GM12878 (cell line): ENCODE results near the gene MRPS14. TPM values are rescaled to one million over a fixed set of nuclear protein-coding genes. Genes with fewer than 3 reads are reported as not detected.

Source experiments
- ATAC-seq: fragments of 200-7000 bp; cut with Tn5 transposase; 3 replicates; pipeline ENCODE4 v1.9.1; 2020; ENCODE audit warnings: mild to moderate bottlenecking, moderate library complexity
- BruUV-seq: library from RNA; stranded (reverse); fragments of 400-500 nt; replicated peaks from 2 replicates; lab custom pipeline; 2021; lab: Mats Ljungman, UMichigan
- CTCF ChIA-PET: fragments of 300-600 bp; sonication (Branson Sonifier 250); formaldehyde crosslinking; extraction: SDS; loops from one replicate; lab custom pipeline; 2021; ENCODE audit warnings: inconsistent platforms; lab: Yijun Ruan, JAX
- POLR2A ChIA-PET: fragments of 350-600 bp; formaldehyde crosslinking; extraction: SDS; loops from one replicate; lab custom pipeline; 2021; ENCODE audit warnings: inconsistent platforms; lab: Charles Lee
- RAD21 ChIA-PET: fragments of 300-600 bp; sonication (Branson Sonifier 250); formaldehyde crosslinking; loops from one replicate; lab custom pipeline; 2023; ENCODE audit warnings: antibody characterized with exemption; ENCODE audit not compliant: unreplicated experiment; lab: Charles Lee
- SMC1A ChIA-PET: fragments of 300-600 bp; sonication (Branson Sonifier 250); formaldehyde crosslinking; loops from one replicate; lab custom pipeline; 2023; ENCODE audit not compliant: unreplicated experiment, uncharacterized antibody; lab: Charles Lee
- DNase-seq: peaks from one replicate; pipeline ENCODE4 v3.0.0-alpha.2; 2011; ENCODE audit warnings: low read depth, low spot score
- FAIRE-seq: peaks from 3 replicates; lab custom pipeline; 2011; peaks lifted over from hg19 to GRCh38; lab: Jason Lieb, UNC
- H2AFZ ChIP-seq: 2 replicates; pipeline ENCODE4 v1.6.0; 2011; ENCODE audit warnings: low read depth, low read length, control low read depth; ENCODE audit not compliant: control insufficient read depth
- H3K27ac ChIP-seq: 2 replicates; pipeline ENCODE4 v1.5.1; 2011; ENCODE audit warnings: control low read depth; ENCODE audit not compliant: control insufficient read depth, insufficient read depth
- H3K27me3 ChIP-seq, 2 experiments: replicated peaks in 1 of 2; 2 replicates each; pipeline versions ENCODE4 v1.6.0 to v1.6.1; 2011; ENCODE audit warnings: low read length in 1 of 2; ENCODE audit not compliant: control insufficient read depth in 2 of 2, insufficient read depth in 2 of 2
- H3K36me3 ChIP-seq, 2 experiments: 2 replicates each; pipeline ENCODE4 v1.5.1; 2011; ENCODE audit warnings: low read length in 1 of 2; ENCODE audit not compliant: control insufficient read depth in 2 of 2, insufficient read depth in 2 of 2
- H3K4me1 ChIP-seq: 2 replicates; pipeline ENCODE4 v1.6.1; 2011; ENCODE audit warnings: mild to moderate bottlenecking, low read length, moderate library complexity, mixed read lengths; ENCODE audit not compliant: control insufficient read depth, insufficient read depth
- H3K4me2 ChIP-seq: 2 replicates; pipeline ENCODE4 v1.6.0; 2011; ENCODE audit warnings: control low read depth; ENCODE audit not compliant: control insufficient read depth, insufficient read depth
- H3K4me3 ChIP-seq: fragments of 200-600 bp; sonication (generic); 2 replicates; pipeline ENCODE4 v1.5.1; 2016
- H3K79me2 ChIP-seq: 2 replicates; pipeline ENCODE4 v1.6.0; 2011; ENCODE audit warnings: low read length; ENCODE audit not compliant: control insufficient read depth, insufficient read depth
- H3K9ac ChIP-seq: 2 replicates; pipeline ENCODE4 v1.8.0; 2011; ENCODE audit warnings: low read length, control low read depth, mixed read lengths; ENCODE audit not compliant: control insufficient read depth, insufficient read depth
- H3K9me3 ChIP-seq: replicated peaks from 3 replicates; pipeline ENCODE4 v1.5.1; 2011; ENCODE audit warnings: mild to moderate bottlenecking, low read length; ENCODE audit not compliant: control insufficient read depth, insufficient read depth
- H4K20me1 ChIP-seq: 2 replicates; pipeline ENCODE4 v1.6.0; 2011; ENCODE audit not compliant: control insufficient read depth, insufficient read depth
- BHLHE40 ChIP-seq, 2 experiments: fragments of 450-650 bp in 1 of 2; IDR thresholded peaks; 2 replicates each; pipeline ENCODE4 v1.6.1; 2011 to 2017; ENCODE audit warnings: low read depth in 2 of 2, borderline replicate concordance in 1 of 2, improper control_type of control experiment in 1 of 2, low read length in 1 of 2, mild to moderate bottlenecking in 1 of 2
- IKZF1 ChIP-seq: fragments of 450-650 bp; conservative IDR thresholded peaks from 2 replicates; pipeline ENCODE4 v1.6.1; 2017; ENCODE audit warnings: antibody characterized with exemption, mild to moderate bottlenecking
- NFIC ChIP-seq: IDR thresholded peaks from 2 replicates; pipeline ENCODE4 v1.6.1; 2012; ENCODE audit warnings: low read depth, mild to moderate bottlenecking, inconsistent platforms, low read length, moderate library complexity
- NFYB ChIP-seq: IDR thresholded peaks from 2 replicates; pipeline ENCODE4 v1.6.1; 2011; ENCODE audit warnings: low read depth, mild to moderate bottlenecking, low read length, improper control_type of control experiment, moderate library complexity; ENCODE audit not compliant: insufficient read depth
- WGBS: methylation state at CpG from one replicate; pipeline ENCODE4 v1.1.6; 2016; ENCODE audit warnings: low lambda C conversion rate; ENCODE audit not compliant: insufficient replicate concordance, insufficient coverage; ENCODE audit errors: missing lambda C conversion rate; 5-methylcytosine and 5-hydroxymethylcytosine counted together
- in situ Hi-C: fragments of 300-500 bp; cut with MboI; formaldehyde crosslinking; loops from 9 replicates; pipeline ENCODE4 v1.14.3; 2018; ENCODE audit warnings: mixed read lengths
- intact Hi-C: fragments of 100-400 bp; cut with micrococcal nuclease; formaldehyde crosslinking; loops from one replicate; pipeline ENCODE4 v1.14.2; 2022; ENCODE audit not compliant: unreplicated experiment
- polyA plus RNA-seq, 11 experiments: library from polyadenylated mRNA; depleted of rRNA in 4 of 11; unstranded in 6 of 11; stranded (reverse) in 5 of 11; fragments of >200 nt; fragmentation: Nextera tagmentation in 4 of 11; fragmentation: Illumina TruSeq in 1 of 11; extraction: Ambion mirVana in 4 of 11; extraction: Trizol in 1 of 11; gene quantifications; 1 replicate in 1 of 11; 2 replicates in 10 of 11; pipeline versions ENCODE4 v1.2.1 to v1.2.3, GENCODE V29; 2011 to 2016; ENCODE audit warnings: inconsistent platforms in 2 of 11, missing spikeins in 2 of 11, low read depth in 1 of 11
- total RNA-seq, 4 experiments: library from RNA; depleted of rRNA in 3 of 4; stranded (reverse); fragments of >200 nt in 3 of 4; fragmentation: Illumina TruSeq in 1 of 4; extraction: Trizol in 1 of 4; gene quantifications; 2 replicates each; pipeline versions ENCODE4 v1.2.1 to v1.2.3, GENCODE V29; 2013 to 2021

MRPS14 gene
- total and polyA plus RNA-seq, 10 of the 15 experiments (the other 5 are each of a cell fraction or from before 2014, with no cell fraction given), result 31.1 to 224 (median 50.4) TPM

DNA sequence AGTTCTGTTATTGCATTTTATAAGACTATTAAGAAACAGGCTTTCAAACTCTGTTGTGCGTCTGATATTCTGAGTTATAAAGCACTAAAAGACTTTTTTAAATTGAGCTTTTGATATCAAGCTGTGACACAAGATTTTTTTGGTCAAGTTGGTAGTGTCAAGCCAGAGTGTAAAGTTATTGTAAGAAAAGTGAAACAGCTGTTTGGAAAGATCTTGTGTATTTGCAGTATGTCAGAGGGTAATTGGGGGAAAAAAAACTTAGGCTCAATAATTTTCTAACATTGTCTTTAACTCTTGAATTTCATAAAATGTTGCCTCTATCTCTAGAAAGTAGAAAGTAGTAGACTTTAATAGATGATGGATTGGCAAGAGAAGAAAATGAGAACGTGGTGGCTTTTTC is 19.7 kb downstream of the MRPS14 start:
- TF ChIP-seq NFYB (no peak), IKZF1 (no peak)
- WGBS, result 79% methylated on average over 2 of the region's 2 CpGs
- ChIA-PET SMC1A (interaction anchor here (0.7 to 3.5 kb wide), 9 partner anchors 9 to 130 kb away, joined by 3 to 19 read pairs (median 4); partner anchors contain the start of gene MRPS14), CTCF (interaction anchor here (0.6 to 1.8 kb wide), 5 partner anchors 12 to 713 kb away, joined by 3 to 7 read pairs (median 3); no protein-coding TSS in a partner anchor), RAD21 (interaction anchor here (0.9 to 2.2 kb wide), 3 partner anchors 20 to 122 kb away, joined by 3 to 9 read pairs (median 3); partner anchors contain the start of gene MRPS14), POLR2A (interaction anchor here (1.4 to 2.7 kb wide), 2 partner anchors 20 to 38 kb away, joined by 4 to 15 read pairs; partner anchors contain the start of gene MRPS14)
- H2AFZ ChIP-seq, result no peak overlapping the region
- H3K9ac ChIP-seq, result no peak overlapping the region; the same call in 1 of the 2 replicates
- no peaks in the 10 kb centered on the region for H3K9me3 ChIP-seq
- in situ Hi-C loops (no loop called here), intact Hi-C loops (no loop called here)
- no peaks in the 10 kb centered on the region for H3K27me3 ChIP-seq
- ATAC-seq, result no peak
- H3K36me3 ChIP-seq, result peaks cover 0 to 19% of the 10 kb centered on the region in 2 experiments; a peak in 2 of 4 replicates
- peaks cover 9% of the 10 kb centered on the region for H3K4me1 ChIP-seq
- BruUV-seq, result no TSS peak
- no peak for FAIRE-seq
- H3K79me2 ChIP-seq, result peaks cover 79% of the 10 kb centered on the region
- peak overlapping the region; percentile 43; the same call in 1 of the 2 replicates for H3K4me3 ChIP-seq
- H4K20me1 ChIP-seq, result no peaks in the 10 kb centered on the region
- H3K4me2 ChIP-seq, result peak overlapping the region; percentile 74
- DNase-seq, result no peak
- no peak overlapping the region for H3K27ac ChIP-seq

GRCh38 chr1:175002910-175003517 is 20.2 kb downstream of the MRPS14 start:
- no peaks in the 10 kb centered on the region for H3K27me3 ChIP-seq
- H3K4me3 ChIP-seq, result peak overlapping the region; percentile 43; the same call in 1 of the 2 replicates
- peaks cover 0 to 15% of the 10 kb centered on the region in 2 experiments; a peak in 2 of 4 replicates for H3K36me3 ChIP-seq
- ChIA-PET SMC1A (interaction anchor here (0.7 to 3.5 kb wide), 8 partner anchors 9 to 39 kb away, joined by 3 to 19 read pairs (median 4); partner anchors contain the start of gene MRPS14), RAD21 (interaction anchor here (0.9 to 2.2 kb wide), 4 partner anchors 20 to 122 kb away, joined by 3 to 9 read pairs (median 4); partner anchors contain the start of gene MRPS14), CTCF (interaction anchor here (0.6 to 1.8 kb wide), 7 partner anchors 12 to 712 kb away, joined by 3 to 7 read pairs (median 3); no protein-coding TSS in a partner anchor)
- intact Hi-C loops, result no loop called here
- peak overlapping the region; percentile 74 for H3K4me2 ChIP-seq
- H3K27ac ChIP-seq, result no peak overlapping the region
- H3K9ac ChIP-seq, result no peak overlapping the region; the same call in 1 of the 2 replicates
- ATAC-seq (no peak), DNase-seq (no peak), FAIRE-seq (no peak)
- H4K20me1 ChIP-seq, result no peaks in the 10 kb centered on the region
- no peaks in the 10 kb centered on the region for H3K9me3 ChIP-seq
- no TSS peak for BruUV-seq
- in situ Hi-C loops, result no loop called here
- no peak overlapping the region for H2AFZ ChIP-seq
- WGBS, result 93% methylated on average over 17 of the region's 17 CpGs
- peaks cover 82% of the 10 kb centered on the region for H3K79me2 ChIP-seq
- peaks cover 9% of the 10 kb centered on the region for H3K4me1 ChIP-seq
- no peak for TF ChIP-seq NFIC
- peak in 1 of 2 experiments; percentile 12; a peak in 1 of 4 replicates for TF ChIP-seq BHLHE40 (IDR thresholded peaks at IDR 0.05; ENCODE audit: borderline replicate concordance in 1 of 2, low read depth in 2 of 2, low read length in 1 of 2)
- TF ChIP-seq, all 136 proteins: peak for 1
- POLR2A ChIA-PET, result interaction anchor here (1.4 to 2.7 kb wide), 2 partner anchors 21 to 37 kb away, joined by 4 to 15 read pairs; partner anchors contain the start of gene MRPS14
